Activated T-cell treated with anti-CD3 and anti-CD28 coated beads, Interleukin-2, amount 50 U/mL, for 24 hours (primary cell): ENCODE data around the gene CARD16.

Experiments
- DNase-seq: peaks from one replicate; pipeline ENCODE4 v3.0.0-alpha.2; 2020
- H3K27ac Mint-ChIP-seq: 2 replicates; pipeline ENCODE4 v1.8.0; 2020; ENCODE audit warnings: mild to moderate bottlenecking, mixed read lengths
- H3K27me3 Mint-ChIP-seq: 2 replicates; pipeline ENCODE4 v1.8.0; 2020; ENCODE audit warnings: mixed read lengths
- H3K36me3 Mint-ChIP-seq: 2 replicates; pipeline ENCODE4 v1.8.0; 2020; ENCODE audit warnings: low read depth, mixed read lengths
- H3K4me1 Mint-ChIP-seq: 2 replicates; pipeline ENCODE4 v1.8.0; 2020; ENCODE audit warnings: low read depth, mixed read lengths
- H3K4me3 Mint-ChIP-seq: 2 replicates; pipeline ENCODE4 v1.8.0; 2020; ENCODE audit warnings: mild to moderate bottlenecking, moderate library complexity, mixed read lengths
- H3K9me3 Mint-ChIP-seq: 2 replicates; pipeline ENCODE4 v1.8.0; 2020; ENCODE audit warnings: mixed read lengths

CARD16 gene

GRCh38 chr11:105033343-105033742 is 11.8 kb downstream of the CARD16 start:
- no peak for DNase-seq

GRCh38 chr11:105032495-105032894 is 12.6 kb downstream of the CARD16 start:
- peak overlapping the region; percentile 56 for H3K27ac Mint-ChIP-seq
- DNase-seq = no peak
- H3K4me1 Mint-ChIP-seq = peaks cover 65% of the 10 kb centered on the region
- H3K27me3 Mint-ChIP-seq = no peaks in the 10 kb centered on the region
- peak overlapping the region; percentile 86 for H3K4me3 Mint-ChIP-seq
- peaks cover 42% of the 10 kb centered on the region for H3K36me3 Mint-ChIP-seq
- no peaks in the 10 kb centered on the region for H3K9me3 Mint-ChIP-seq

More at GRCh38 chr11:105033343-105033742, 11.8 kb downstream of the CARD16 start:
- H3K27ac Mint-ChIP-seq = peak overlapping the region; percentile 83
- peaks cover 64% of the 10 kb centered on the region for H3K4me1 Mint-ChIP-seq
- H3K4me3 Mint-ChIP-seq = peak overlapping the region; percentile 86
- peaks cover 3% of the 10 kb centered on the region for H3K9me3 Mint-ChIP-seq
- H3K36me3 Mint-ChIP-seq = peaks cover 44% of the 10 kb centered on the region
- no peaks in the 10 kb centered on the region for H3K27me3 Mint-ChIP-seq

- Mint-ChIP-seq H3K27ac (peak overlapping the region; percentile 58), H3K4me3 (no peak overlapping the region), H3K9me3 (no peaks in the 10 kb centered on the region), H3K4me1 (peaks cover 34% of the 10 kb centered on the region), H3K36me3 (peaks cover 67% of the 10 kb centered on the region), H3K27me3 (no peaks in the 10 kb centered on the region)
- no peak for DNase-seq
Observed at GRCh38 chr11:105027678-105028077, 17.5 kb downstream of the CARD16 start.

- Mint-ChIP-seq H3K4me1 (peaks cover 27% of the 10 kb centered on the region), H3K9me3 (peaks cover 2% of the 10 kb centered on the region), H3K27ac (no peak overlapping the region), H3K36me3 (peaks cover 42% of the 10 kb centered on the region), H3K27me3 (no peaks in the 10 kb centered on the region), H3K4me3 (no peak overlapping the region)
- no peak for DNase-seq
Observed at GRCh38 chr11:105024394-105024793, 20.7 kb downstream of the CARD16 start.

GRCh38 chr11:105023003-105023402 is 22.1 kb downstream of the CARD16 start, which contains the start of gene CASP5:
TSS of gene CASP5 (minus strand) at chr11:105023168. CDS start at chr11:105023136, 32 bp downstream.
- no peak for DNase-seq
- Mint-ChIP-seq H3K36me3 (peaks cover 31% of the 10 kb centered on the region), H3K4me3 (no peak within 1 kb of the TSS), H3K9me3 (peaks cover 2% of the 10 kb centered on the region), H3K27me3 (no peaks in the 10 kb centered on the region), H3K27ac (no peak within 1 kb of the TSS), H3K4me1 (peaks cover 18% of the 10 kb centered on the region)

- no peaks in the 10 kb centered on the region for H3K27me3 Mint-ChIP-seq
- H3K36me3 Mint-ChIP-seq = peaks cover 27% of the 10 kb centered on the region
- H3K4me3 Mint-ChIP-seq = no peak overlapping the region
- DNase-seq = no peak
- no peak overlapping the region for H3K27ac Mint-ChIP-seq
- peaks cover 14% of the 10 kb centered on the region for H3K4me1 Mint-ChIP-seq
- peaks cover 2% of the 10 kb centered on the region for H3K9me3 Mint-ChIP-seq
Observed at GRCh38 chr11:105022527-105022926, 22.6 kb downstream of the CARD16 start.

- no peaks in the 10 kb centered on the region for H3K36me3 Mint-ChIP-seq
- no peaks in the 10 kb centered on the region for H3K4me1 Mint-ChIP-seq
- no peak for DNase-seq
- H3K27ac Mint-ChIP-seq = no peak overlapping the region
- H3K9me3 Mint-ChIP-seq = no peaks in the 10 kb centered on the region
- no peak overlapping the region for H3K4me3 Mint-ChIP-seq
- no peaks in the 10 kb centered on the region for H3K27me3 Mint-ChIP-seq
Observed at GRCh38 chr11:105007463-105007862, 37.7 kb downstream of the CARD16 start.

- no peak overlapping the region for H3K4me3 Mint-ChIP-seq
- no peak for DNase-seq
- H3K4me1 Mint-ChIP-seq = peaks cover 5% of the 10 kb centered on the region
- no peak overlapping the region for H3K27ac Mint-ChIP-seq
- no peaks in the 10 kb centered on the region for H3K9me3 Mint-ChIP-seq
- no peaks in the 10 kb centered on the region for H3K36me3 Mint-ChIP-seq
- H3K27me3 Mint-ChIP-seq = no peaks in the 10 kb centered on the region
Observed at GRCh38 chr11:105005451-105005845, 39.7 kb downstream of the CARD16 start.

- no peaks in the 10 kb centered on the region for H3K9me3 Mint-ChIP-seq
- H3K27me3 Mint-ChIP-seq = no peaks in the 10 kb centered on the region
- H3K4me3 Mint-ChIP-seq = no peak overlapping the region
- DNase-seq = no peak
- peaks cover 10% of the 10 kb centered on the region for H3K4me1 Mint-ChIP-seq
- no peaks in the 10 kb centered on the region for H3K36me3 Mint-ChIP-seq
- no peak overlapping the region for H3K27ac Mint-ChIP-seq
Observed at GRCh38 chr11:105004021-105004420, 41.1 kb downstream of the CARD16 start.

GRCh38 chr11:105003151-105003550 is 42.0 kb downstream of the CARD16 start:
- no peak for DNase-seq
- Mint-ChIP-seq H3K4me1 (peaks cover 10% of the 10 kb centered on the region), H3K27ac (no peak overlapping the region), H3K4me3 (no peak overlapping the region), H3K27me3 (no peaks in the 10 kb centered on the region), H3K9me3 (no peaks in the 10 kb centered on the region), H3K36me3 (no peaks in the 10 kb centered on the region)

- Mint-ChIP-seq H3K27me3 (no peaks in the 10 kb centered on the region), H3K27ac (no peak overlapping the region), H3K4me1 (peaks cover 10% of the 10 kb centered on the region), H3K9me3 (no peaks in the 10 kb centered on the region), H3K36me3 (no peaks in the 10 kb centered on the region), H3K4me3 (no peak overlapping the region)
- DNase-seq = peak; percentile 71
Observed at GRCh38 chr11:105000797-105001196, 44.3 kb downstream of the CARD16 start.

- Mint-ChIP-seq H3K27ac (no peak overlapping the region), H3K4me3 (no peak overlapping the region), H3K9me3 (no peaks in the 10 kb centered on the region), H3K27me3 (no peaks in the 10 kb centered on the region), H3K4me1 (peaks cover 10% of the 10 kb centered on the region), H3K36me3 (no peaks in the 10 kb centered on the region)
- DNase-seq = no peak
Observed at GRCh38 chr11:105000167-105000566, 45.0 kb downstream of the CARD16 start.

GRCh38 chr11:104999721-105000120 is 45.4 kb downstream of the CARD16 start:
- Mint-ChIP-seq H3K4me3 (no peak overlapping the region), H3K27ac (no peak overlapping the region), H3K9me3 (no peaks in the 10 kb centered on the region), H3K36me3 (no peaks in the 10 kb centered on the region), H3K4me1 (peaks cover 10% of the 10 kb centered on the region), H3K27me3 (no peaks in the 10 kb centered on the region)
- DNase-seq = no peak

GRCh38 chr11:104997288-104997687 is 47.8 kb downstream of the CARD16 start:
- Mint-ChIP-seq H3K27ac (no peak overlapping the region), H3K4me3 (no peak overlapping the region), H3K9me3 (no peaks in the 10 kb centered on the region), H3K36me3 (no peaks in the 10 kb centered on the region), H3K27me3 (no peaks in the 10 kb centered on the region), H3K4me1 (peaks cover 10% of the 10 kb centered on the region)
- DNase-seq = no peak

GRCh38 chr11:104995001-104995408 is 50.1 kb downstream of the CARD16 start:
- Mint-ChIP-seq H3K4me1 (peaks cover 2% of the 10 kb centered on the region), H3K36me3 (no peaks in the 10 kb centered on the region), H3K27me3 (no peaks in the 10 kb centered on the region), H3K9me3 (no peaks in the 10 kb centered on the region), H3K27ac (no peak overlapping the region), H3K4me3 (no peak overlapping the region)
- DNase-seq = no peak

GRCh38 chr11:104992781-104993180 is 52.4 kb downstream of the CARD16 start:
- Mint-ChIP-seq H3K27me3 (no peaks in the 10 kb centered on the region), H3K4me3 (no peak overlapping the region), H3K36me3 (no peaks in the 10 kb centered on the region), H3K4me1 (no peaks in the 10 kb centered on the region), H3K27ac (no peak overlapping the region), H3K9me3 (no peaks in the 10 kb centered on the region)
- DNase-seq = no peak
